GM18858 (cell line): ENCODE results near the gene SLC29A2.

Experiments used
- ATAC-seq: cut with Tn5 transposase; IDR thresholded peaks from one replicate; pipeline ENCODE4 v1.9.1; 2021; ENCODE audit not compliant: unreplicated experiment

SLC29A2 gene

DNA sequence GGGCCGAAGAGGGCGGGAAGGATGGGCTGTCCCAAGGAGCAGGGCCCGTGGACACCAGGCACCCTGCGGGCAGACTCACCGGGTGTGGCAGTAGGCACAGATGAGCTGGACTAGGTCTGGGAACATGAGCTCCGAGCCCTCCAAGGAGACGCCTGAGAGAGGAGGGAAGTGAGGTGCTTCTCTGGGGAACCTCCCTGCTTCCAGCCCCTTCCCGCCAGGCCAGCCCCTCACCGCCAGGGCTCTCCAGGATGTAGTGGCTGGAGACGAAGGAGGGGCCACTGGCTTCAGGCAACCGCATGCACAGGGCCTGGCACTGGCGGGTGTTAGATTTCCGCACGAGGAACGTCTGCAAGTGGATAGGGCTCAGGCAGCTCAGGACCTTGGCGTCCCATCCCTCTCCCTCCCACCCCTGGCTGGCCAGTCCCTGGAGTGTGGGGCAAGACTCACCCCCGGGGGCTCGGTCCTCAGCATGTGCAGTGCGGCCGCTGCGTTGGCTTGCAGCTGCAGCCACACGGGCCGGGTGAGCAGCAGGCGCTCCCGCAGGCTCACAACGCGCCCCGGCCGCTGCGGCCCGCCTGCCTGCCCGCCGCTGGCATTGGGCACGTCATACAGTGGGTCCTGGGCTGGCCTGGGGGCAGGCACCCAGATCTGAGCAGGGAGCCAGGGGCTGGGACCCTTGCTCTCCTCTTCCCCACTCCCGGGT lies 35.9 kb downstream of the SLC29A2 start:
- ATAC-seq = no peak

DNA sequence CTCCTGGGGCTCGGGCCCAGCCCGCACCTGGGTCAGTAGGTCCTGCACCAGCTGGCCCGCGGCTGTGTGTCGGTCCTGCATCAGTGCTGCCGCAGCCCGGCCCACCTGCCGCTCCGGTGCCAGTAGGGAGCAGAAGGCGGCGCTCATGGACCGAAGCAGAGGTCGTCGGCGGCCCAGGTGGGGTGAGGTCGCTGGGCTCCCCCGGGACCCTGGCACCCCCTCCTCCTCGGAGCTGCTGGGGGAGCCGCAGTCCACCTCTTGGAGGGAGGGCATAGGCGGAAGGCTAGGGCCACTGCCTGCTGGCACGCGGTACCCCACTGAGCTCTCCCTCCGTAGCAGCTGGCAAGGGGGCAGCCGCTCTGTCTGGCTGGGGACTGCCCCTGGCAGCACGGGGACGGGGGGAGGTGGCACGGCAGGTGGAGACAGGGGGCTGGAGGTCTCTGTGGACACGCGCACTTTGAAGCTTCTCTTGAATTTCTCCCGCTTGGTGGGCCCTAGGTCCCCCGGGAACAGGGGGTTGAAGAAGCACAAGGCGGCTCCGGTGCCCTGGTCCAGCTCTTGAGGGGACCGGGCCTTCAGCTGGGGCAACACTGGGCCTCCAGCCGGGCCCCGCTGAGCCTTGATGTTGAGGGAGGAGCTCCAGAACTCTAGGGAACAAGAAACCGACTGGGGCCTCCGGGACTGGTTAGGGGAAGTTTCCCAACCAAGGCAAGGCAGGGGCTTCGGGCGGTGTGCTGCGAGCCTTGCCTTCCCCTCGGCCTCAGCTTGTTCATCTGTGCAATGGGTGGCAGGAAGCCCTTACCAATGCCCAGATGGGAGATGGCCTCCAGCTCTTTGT lies 36.7 kb downstream of the SLC29A2 start:
- no peak for ATAC-seq

- no peak for ATAC-seq
Measured at GRCh38 chr11:66333896-66334604, 37.5 kb downstream of the SLC29A2 start.

DNA sequence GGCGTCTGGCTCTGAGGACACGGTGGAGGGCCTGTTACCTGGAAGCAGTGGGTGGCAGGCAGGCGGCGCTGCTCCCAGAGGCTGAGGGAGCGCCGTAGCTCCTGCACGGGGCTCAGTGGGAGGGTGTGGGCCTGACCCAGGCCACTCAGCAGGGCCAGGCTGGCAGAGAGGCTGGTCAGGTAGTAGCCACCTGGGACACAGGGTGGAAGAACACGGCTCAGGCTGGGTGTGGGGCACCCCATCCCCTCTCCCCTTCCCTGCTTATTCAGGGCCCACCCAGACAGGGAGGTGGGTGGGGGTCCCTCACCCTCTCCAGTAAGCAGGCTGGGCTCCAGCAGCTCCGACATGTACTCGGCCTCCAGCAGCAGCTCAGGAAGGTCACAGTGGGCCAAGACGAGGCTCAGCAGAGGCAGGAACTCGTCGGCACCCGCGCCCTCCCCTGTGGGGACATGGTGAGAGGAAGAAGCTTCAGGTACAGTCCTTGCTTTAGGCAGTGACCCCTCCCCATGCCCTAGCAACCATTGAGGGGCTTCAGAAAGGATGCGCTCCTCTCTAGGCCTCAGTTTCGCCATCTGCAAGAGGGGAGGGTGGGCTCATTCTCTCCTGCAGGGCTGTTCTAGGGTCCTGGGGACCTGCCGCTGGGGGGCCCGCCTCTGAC lies 38.2 kb downstream of the SLC29A2 start:
- no peak for ATAC-seq

- ATAC-seq = no peak
Measured at GRCh38 chr11:66332371-66333219, 39.0 kb downstream of the SLC29A2 start.

DNA sequence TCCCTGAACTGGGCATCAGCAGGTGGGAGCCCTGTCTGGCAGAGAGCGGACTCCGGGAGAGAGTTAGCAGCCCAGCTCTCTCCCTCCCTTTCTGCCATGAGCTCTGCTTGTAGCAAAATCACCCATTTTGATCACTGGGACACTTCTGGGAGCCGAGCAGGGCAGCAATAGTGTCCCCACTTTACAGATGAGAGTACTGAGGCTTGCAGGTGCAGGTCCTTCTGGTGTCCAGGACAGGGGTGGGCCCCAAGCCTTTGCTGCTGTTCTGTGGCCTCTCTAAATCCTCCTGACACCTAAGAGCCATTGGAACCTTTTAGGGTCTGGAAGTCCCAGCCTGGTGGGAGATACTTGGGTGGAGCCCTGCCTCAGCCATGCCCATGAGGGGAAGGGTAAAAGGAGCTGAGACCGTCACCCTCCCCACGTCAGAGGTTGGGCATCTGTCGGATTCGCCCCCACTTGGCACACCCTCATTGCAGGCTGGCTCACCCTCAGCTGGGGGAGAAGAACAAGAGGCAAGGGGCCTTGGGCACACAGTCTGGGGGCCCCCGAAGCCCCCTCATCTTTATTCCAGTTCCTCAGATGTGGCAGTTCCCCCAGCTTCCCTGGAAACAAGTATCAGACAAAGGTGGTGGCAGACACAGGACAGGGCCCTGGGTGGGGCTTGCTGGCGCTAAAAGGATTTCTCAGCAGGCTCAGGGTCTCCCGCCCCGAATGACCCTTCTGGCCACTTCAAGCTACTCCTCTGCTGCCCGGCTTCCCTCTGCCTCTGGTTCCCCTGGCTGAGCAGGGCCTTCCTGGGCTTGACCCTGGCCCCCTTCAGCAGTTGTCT lies 39.8 kb downstream of the SLC29A2 start:
- no peak for ATAC-seq

GRCh38 chr11:66330931-66331330 lies 40.6 kb downstream of the SLC29A2 start:
- no peak for ATAC-seq

- no peak for ATAC-seq
Measured at GRCh38 chr11:66329165-66329673, 42.3 kb downstream of the SLC29A2 start.

DNA sequence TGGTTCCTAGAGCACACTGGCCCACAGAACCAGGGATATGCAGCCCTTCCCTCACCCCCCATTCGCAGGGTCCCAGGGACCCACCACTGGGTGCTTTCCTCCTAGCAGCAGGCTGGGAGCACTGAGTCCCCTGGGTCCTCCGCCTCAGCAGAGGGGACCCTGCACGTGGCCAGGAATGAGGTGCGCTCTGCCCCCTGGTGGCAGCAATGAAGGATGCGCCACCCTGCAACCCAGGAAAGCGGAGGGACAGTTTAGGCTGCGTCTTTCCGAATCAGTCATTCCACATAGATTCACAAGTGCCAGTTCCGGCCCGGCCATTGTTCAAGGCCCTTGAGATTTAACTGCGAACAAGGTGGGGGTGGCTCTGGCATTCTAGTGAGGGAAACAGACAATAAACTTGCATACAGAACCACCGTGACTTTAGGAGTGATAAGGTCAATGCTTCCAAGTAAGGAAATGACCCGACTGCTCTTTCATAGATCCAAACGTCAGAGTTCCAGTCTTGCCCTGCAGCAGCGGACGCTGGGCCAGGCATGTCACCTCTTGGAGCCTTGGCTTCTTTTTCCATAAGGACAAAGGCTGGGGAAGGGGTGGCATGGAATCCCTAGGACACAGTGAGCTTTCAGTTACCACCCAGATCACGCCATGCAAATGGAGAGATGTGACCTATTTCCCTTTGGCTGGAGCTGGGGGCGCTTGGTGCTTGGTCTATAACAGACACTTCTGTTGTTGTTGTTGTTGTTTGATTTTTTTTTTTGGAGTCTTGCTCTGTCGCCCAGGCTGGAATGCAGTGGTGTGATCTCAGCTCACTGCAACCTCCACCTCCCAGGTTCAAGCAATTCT lies 43.0 kb downstream of the SLC29A2 start:
- ATAC-seq = no peak

GRCh38 chr11:66328031-66328301 lies 43.6 kb downstream of the SLC29A2 start:
- ATAC-seq = no peak

DNA sequence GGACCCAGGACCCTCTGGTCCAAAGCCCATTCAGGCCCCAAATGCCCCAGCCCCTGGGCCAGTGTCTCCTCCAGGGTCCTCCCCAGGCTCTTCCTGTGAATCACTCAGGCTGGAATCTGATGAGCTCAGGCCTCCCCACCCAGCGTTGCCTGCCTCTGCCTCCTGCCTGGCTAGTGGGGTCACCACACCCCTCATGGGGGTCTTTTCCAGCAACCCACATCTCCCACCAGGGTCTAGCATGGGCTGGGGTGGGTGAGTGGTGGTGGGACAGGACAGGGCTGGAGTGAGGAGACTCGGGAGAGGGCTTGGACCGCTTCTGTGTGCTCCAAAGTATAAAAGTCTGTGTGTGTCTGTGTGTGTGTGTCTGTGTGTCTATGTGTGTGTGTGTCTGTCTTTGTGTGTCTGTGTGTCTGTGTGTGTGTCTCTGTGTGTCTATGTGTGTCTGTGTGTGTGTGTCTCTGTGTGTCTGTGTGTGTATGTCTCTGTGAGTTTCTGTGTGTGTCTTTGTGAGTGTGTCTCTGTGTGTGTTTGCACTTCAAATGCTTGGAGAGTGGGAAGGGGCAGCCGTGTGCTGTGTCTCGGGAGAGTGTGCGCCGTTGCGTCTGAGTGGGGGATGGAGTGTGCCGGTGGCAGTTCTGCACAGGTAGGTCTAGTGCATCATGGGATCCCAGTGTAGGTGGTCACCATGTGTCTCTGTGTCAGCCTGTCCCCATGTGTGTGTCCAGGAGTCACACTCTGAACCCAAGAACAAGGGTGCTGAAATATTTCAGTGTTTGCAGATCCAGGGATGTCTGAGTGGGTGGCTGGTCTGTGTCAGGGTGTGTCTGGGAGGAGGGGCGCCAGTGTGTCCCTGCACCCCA lies 44.2 kb downstream of the SLC29A2 start:
- no peak for ATAC-seq

DNA sequence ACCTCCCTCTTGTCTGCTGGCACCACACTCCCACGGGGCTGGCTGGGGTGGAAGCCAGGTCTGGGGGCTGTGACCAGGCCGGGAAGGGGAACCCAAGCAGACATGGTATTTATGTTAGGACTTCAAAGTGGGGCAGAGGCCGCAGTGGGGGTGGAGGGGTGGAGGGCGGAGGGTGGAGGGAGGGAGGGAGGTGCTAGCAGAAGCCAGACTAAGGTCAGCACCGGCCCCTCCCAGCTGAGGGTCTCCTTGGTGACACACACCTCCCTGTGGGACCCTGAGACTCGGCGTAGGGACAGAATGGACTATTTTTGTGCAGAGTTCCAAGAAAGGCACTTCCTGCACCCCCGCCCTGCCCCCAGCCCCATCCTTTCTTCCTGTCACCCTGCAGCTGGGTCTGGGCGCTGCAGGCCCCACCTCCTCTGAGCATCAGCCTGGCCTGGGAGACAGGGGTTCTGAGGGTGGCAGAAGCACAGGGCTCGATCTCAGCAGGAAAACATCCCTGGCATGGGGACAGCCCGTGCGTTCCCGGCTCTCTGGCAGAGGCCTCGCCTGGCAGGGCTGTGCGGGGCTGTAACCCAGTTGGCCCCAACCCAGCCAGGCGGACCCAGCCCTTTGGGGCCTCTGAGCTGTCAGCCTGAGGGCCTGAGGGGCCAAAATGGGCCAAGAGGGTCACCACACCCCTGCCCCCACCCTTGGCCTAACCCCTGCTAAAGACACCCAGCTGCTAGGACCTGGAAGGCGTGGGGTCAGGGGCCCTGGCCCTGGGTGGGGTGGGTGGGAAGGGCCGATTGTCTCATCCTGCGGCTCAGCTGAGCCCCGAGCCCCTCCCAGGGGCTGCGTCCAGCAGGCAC lies 45.1 kb downstream of the SLC29A2 start:
- no peak for ATAC-seq

- no peak for ATAC-seq
Measured at GRCh38 chr11:66325263-66325671, 46.3 kb downstream of the SLC29A2 start.

- no peak for ATAC-seq
Measured at GRCh38 chr11:66324664-66325063, 46.9 kb downstream of the SLC29A2 start.

- ATAC-seq = no peak
Measured at GRCh38 chr11:66323684-66324083, 47.9 kb downstream of the SLC29A2 start.

DNA sequence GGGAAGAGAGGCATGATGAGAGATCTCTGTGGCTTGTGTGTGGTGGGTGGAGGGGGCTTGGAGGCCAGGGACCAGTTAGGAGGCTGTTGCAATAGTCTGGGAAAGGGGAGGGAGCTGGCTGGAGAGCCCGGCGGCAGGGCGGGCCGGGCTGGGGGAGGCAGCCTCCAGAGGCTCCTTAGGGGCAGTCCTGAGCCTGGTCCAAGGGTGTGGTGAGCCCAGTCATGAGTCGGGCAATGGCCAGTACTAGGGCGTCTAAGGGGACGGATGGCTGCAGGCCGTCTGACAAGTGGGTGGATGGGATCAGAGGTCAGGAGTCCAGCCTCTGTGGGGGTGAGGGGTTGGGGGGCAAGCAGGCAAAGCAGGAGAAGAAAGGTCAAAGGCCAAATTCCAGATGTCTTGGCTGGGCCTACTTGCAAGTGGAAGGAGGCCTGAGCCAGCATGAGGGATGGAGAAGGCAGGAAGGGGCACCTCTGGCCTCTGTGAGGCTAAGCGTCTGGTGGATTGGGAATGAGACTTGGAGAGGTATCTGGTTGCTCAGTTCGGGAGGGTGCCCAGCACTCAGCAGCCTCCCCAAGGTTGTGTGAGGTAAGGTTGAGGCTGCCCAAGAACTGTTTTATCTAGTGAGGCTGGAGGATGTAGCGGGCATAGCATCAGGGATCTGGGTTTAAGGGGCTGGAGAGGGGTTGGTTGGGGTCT lies 48.7 kb downstream of the SLC29A2 start:
- no peak for ATAC-seq
